HG02759 (cell line): Measurements from ENCODE around the gene CAPN9.

Experiments
- ATAC-seq: cut with Tn5 transposase; IDR thresholded peaks from one replicate; pipeline ENCODE4 v1.9.1; 2021; ENCODE audit warnings: mild to moderate bottlenecking, moderate library complexity; ENCODE audit not compliant: unreplicated experiment

CAPN9 gene

DNA sequence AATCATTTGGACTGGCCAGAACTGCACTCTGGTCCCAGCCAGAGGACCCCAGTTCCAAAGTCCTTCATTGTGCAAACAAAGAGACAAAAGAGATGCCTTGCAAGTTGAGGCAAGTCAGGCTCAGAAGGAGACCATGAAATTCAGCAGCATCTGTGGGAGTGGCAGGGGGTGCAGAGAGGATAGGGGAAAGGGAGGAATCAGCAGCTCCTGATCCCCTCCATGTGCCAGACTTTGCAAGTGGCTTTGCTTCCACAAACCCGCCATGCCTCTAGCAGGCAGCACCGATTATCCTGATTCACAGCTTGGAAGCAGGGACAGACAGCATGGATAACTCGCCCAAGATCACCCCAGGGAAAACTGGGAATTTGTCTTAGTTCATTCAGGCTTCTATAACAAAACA lies 2.1 kb upstream of the CAPN9 start:
- no peak for ATAC-seq

DNA sequence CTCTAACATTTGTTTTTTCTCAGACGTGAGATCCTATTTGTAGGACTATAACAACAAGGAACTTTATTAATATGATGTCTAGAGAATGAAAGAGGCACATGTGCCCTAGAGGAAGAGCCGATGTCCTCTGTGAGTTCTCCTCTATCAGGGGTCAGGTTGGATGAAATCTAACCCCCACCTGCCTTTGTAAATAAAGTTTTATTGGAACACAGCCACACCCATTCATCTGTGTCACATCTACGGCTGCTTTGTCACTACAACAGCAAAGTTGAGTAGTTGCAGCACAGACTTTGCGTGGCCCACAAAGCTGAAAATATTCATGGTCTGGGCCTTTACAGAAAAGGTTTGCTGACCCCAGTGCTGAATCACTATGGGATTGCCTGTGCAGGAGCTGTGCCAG lies 571 bp upstream of the CAPN9 start:
- ATAC-seq = no peak

DNA sequence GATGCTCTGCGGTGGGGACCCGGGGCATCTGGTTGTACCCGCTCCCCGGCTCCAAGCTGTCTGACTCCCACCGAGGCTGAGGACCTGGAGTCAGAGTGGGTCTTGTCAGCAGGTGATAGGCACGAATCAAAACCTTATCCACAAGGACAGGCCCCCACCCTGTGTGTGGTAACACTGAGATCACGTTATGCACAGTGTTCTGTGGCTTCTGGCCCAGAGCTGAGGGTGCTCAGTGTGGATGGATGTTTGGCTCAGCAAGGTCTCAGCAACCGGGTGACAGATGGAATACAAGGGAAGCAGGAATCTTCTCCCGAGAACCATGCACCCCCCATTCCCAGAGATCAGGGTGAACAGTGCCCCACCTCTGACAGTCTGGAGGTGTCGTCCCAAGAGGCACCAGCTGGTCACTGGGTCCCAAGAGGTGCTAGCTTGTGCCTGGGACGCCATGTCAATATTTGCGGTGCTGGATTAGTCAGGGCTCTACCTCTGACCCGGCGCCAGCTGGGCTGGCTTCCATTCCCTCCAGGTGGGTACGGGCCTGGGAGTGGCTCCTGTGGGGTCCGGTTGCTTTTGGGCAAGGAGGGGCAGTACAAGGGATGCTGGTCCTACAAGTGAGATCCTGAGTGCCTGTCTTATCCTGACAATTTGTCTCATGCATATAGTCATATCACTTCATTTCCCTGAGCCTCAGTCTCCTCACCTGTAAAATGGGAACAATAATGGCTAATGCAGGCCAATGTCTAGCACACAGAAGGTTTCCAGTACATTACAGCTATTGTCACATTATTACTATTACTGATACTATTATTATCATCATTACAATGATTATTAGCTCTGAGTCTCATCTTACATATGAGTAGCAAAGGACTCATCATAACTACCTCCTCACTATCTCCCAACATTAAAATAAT lies 957 bp downstream of the CAPN9 start:
- no peak for ATAC-seq

- ATAC-seq = peak; percentile 39
Observed at GRCh38 chr1:230749150-230749549, 2.0 kb downstream of the CAPN9 start.

GRCh38 chr1:230749635-230750034 lies 2.4 kb downstream of the CAPN9 start:
- ATAC-seq = no peak

DNA sequence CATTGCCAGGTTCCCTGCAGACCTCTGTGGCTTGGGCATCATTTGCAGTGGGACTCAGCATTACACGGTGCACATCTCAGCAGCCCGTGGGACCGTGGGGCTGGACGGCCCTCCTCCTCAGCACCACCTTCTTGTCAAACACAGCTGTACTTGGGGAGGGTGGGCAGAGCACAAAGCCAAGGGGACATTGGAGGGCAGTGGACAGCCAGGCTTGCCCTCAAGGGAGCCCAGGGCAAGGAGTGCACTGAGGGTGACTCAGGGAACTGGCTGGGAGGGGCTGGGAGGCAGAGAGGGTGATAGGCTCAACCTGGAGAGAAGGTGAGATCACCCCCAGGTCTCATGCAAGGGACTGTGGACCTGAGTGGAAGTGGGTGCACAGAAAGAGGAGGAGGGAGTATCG lies 3.4 kb downstream of the CAPN9 start:
- ATAC-seq = no peak

DNA sequence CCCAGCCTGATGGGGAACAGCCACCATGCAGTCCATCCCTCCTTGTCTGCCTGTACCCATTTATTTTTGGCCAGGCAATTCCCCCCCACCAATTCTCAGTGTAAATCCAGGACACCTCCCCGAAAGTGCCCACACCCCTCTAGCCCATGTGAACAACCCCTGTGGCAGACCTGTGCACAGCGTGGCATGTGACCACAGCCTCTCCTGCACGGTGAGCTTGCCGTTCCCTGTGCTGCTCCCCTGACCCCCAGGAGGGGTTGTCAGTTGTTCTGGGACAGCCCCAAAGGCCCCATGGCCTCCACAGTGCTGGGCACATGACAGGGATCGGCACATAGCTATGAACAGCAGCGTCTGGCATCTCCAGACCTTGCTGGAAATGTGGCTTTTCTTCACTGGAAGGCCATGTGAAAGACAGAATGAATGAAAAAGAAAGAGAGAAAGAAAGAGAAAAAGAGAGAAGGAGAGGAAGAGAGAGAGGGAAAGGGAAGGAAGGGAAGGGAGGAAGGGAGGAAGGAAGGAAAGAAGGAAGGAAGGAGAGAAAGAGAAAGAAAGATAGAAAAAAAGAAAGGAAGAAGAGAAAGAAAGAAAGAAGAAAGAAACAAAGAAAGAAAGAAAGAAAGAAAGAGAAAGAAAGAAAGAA lies 3.9 kb downstream of the CAPN9 start:
- ATAC-seq = no peak

GRCh38 chr1:230752407-230752806 lies 5.2 kb downstream of the CAPN9 start:
- ATAC-seq = no peak

GRCh38 chr1:230753191-230753585 lies 6.0 kb downstream of the CAPN9 start:
- ATAC-seq = no peak

- no peak for ATAC-seq
Observed at GRCh38 chr1:230753586-230754251, 6.5 kb downstream of the CAPN9 start.

DNA sequence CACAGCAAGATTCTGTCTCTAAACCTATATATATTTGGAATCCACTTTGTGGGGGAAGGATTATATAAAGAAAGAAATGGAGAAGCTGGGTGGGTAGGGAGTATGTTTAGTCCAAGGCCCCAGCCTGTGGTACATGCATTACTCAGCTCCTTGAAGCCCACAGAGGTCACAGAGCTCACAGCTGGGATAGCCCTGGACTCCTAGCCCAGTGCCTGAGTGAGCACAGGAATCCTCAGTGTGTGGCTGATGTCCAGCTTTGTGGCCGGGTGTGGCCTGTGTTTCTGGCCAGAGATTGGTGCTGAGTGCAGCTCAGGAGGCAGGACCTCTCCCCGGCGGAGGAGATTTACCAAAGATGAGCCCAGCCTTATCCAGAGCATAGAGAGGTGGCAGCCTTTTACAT lies 7.6 kb downstream of the CAPN9 start:
- ATAC-seq = no peak

DNA sequence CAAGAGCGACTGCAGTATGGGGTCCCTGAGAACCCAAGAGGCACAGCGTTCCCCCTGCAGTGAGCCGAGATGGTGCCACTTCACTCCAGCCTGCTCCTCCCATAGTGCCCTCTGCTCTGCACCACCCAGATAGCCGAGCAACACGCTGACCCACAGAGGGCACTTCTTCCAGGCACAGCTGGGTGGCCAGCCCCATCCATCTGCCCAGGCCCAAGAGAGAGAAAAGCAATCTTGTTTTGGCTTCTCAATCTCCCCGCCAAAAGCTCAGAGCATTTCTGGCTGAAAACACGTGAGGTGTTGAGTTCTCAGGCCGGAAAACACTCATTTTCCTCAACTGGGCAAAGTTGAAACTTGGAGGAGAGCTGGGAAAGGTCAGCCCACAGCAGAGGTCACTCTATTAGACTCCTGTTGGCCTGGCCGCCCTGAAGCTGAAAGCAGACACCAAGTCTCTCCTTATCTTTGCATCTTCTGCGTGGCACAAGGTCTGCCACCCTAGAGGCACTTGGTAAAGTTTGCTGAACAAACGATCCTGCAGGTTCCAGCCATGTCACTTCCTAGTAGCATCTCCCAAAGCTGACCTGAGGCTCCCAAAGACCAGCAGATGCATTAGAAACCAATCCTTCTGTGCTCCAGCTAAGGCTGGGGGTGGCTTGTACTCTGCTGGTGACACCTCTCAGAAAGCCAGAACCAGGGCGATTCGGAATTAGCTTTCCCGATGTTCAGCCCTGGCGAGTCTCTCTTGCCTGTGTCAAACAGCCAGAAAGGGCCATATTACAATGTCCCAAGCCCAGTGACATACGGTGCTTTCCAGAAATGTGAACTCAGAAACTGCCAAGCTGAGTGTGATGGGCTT lies 10.9 kb downstream of the CAPN9 start:
- no peak for ATAC-seq

DNA sequence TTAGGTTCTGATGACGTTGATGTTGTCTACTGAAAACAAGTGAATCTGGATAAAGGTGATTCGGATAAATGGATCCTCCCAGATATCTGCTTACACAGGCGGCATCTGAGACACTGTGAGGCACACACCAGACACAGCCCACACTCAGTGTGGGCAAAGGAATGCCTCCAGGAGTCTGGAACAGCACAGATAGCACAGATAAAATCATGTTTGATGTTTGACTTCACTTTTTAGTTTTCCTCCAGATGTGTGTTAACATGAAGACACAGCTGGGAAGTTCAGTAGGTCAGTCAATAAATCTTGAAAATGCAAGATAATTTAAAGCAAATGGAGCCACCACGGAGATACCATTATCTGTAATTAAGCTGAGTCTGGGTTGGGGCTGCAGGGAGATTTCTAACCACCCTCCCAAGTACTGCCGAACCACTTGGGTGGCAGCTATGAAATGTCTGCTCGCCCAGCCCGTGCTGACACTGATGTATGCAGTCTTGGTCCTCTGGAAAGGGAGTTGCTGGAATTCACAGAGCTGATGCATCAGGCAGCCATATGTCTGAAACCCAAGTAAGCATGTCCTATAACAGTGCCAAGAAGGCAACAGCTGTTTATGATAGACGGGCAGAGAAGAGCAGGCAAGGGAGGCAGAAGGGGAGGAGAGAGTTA lies 11.7 kb downstream of the CAPN9 start:
- ATAC-seq = no peak

DNA sequence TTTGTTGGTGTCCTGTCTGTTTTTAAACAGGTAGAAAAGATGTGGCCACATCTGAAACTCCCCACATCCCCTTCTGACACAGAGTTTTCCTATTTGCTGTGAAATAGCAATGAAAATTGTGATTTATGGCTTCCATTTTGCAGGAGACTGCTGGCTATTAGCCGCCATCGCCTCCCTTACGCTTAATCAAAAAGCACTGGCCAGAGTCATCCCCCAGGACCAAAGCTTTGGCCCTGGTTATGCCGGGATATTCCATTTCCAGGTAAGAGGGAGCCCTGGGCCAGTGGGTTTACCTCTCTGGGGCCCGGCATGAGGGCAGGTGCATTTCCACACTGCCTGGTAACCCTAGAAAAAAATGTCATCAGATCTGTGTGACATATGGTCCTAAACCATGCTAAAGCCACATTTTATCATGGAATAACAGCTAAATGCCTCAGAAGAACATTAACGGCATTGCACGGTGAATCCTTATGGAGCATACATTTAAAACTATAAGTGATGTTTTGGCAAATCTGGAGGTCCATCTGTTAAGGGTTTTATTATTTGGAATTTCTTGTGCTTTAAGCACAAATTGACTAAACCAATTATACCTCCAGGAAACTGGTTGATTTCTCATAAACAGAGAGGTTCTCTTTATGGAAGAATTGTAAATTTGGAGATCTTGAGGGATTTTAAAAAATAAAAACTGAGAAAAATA lies 12.3 kb downstream of the CAPN9 start:
- no peak for ATAC-seq

- no peak for ATAC-seq
Observed at GRCh38 chr1:230760360-230760827, 13.2 kb downstream of the CAPN9 start.

DNA sequence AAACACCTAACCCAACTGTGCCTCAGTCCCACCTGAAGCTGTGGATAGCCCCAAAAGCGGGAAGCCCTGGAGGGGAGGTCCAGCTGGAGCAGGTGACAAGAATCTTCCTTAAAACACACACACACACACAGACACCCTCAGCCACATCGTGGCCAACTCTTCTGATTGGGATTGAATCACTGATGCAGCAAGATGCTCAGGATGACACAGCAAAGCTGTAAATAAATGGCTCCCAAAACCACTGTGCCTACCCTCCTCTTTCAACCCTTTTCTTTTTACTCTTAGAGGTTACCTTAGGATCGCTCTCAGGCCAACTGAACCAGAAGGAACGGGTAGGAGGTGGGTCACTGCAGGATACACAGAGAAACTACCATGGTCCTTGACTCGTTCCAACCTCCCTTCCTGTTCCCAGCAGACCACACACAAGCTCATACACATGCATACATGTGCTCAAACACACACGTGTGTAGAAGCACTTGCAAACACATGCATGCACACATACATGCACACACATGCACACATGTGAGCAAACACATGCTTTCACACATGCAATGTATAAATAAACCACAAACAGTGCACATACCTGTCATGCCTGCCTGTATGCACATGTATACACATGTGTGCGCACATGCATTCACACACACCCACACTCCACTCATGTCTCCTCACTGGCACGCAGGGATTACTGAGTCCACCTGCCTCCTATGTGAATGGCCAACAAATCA lies 14.4 kb downstream of the CAPN9 start:
- ATAC-seq = no peak

GRCh38 chr1:230763927-230764591 lies 16.9 kb downstream of the CAPN9 start:
- no peak for ATAC-seq

DNA sequence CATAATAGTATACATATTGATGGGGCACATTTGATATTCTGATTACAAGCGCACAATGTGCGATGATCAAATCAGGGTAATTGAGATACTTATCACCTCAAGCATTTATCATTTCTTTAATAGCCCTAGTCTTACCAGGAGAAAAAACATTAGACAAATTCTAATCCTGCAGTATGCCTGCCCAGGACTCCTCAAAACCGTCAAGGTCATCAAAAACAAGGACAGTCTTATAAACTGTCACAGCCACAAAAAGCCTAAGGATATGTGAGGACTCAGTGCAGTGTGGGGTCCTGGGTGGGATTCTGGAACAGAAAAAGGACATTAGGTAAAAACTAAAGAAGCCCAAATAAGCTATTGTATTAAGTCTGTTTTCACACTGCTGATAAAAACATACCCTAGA lies 19.1 kb downstream of the CAPN9 start:
- no peak for ATAC-seq
